22Rv1 (cell line): Measurements from ENCODE around the gene CCNC.
A peak's percentile ranks its signal among the peaks of the same experiment; 100 is the strongest.

Experiments used
- H3K27ac ChIP-seq: fragments of 450-650 bp; 2 replicates; pipeline ENCODE4 v1.5.1; 2017
- ZFX ChIP-seq: fragments of 450-650 bp; IDR thresholded peaks from 2 replicates; pipeline ENCODE4 v1.6.1; 2017; ENCODE audit warnings: antibody characterized with exemption, borderline replicate concordance
- TF ChIP-seq, protein P1 (sequence below): fragments of 450-650 bp; IDR thresholded peaks from 2 replicates; pipeline ENCODE4 v1.5.1; 2017; ENCODE audit warnings: mild to moderate bottlenecking

The CCNC gene

DNA sequence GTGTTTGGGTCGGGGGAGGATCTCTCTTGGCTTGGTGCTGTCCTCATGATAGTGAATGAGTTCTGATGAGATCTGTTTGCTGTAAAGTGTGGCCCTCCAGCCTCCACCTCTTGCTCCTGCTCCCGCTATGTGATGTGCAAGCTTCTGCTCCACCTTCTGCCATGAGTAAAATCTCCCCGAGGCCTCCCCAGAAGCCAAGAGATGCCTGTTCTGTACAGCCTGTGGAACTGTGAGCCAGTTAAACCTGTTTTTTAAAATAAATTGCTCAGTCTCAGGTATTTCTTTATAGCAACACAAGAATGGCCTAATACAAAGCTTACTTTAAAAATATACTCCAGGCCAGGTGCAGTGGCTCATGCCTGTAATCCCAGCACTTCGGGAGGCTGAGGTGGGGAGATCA lies 11.3 kb upstream of the CCNC start:
- TF ChIP-seq, protein P1, sequence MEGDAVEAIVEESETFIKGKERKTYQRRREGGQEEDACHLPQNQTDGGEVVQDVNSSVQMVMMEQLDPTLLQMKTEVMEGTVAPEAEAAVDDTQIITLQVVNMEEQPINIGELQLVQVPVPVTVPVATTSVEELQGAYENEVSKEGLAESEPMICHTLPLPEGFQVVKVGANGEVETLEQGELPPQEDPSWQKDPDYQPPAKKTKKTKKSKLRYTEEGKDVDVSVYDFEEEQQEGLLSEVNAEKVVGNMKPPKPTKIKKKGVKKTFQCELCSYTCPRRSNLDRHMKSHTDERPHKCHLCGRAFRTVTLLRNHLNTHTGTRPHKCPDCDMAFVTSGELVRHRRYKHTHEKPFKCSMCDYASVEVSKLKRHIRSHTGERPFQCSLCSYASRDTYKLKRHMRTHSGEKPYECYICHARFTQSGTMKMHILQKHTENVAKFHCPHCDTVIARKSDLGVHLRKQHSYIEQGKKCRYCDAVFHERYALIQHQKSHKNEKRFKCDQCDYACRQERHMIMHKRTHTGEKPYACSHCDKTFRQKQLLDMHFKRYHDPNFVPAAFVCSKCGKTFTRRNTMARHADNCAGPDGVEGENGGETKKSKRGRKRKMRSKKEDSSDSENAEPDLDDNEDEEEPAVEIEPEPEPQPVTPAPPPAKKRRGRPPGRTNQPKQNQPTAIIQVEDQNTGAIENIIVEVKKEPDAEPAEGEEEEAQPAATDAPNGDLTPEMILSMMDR: no peak
- TF ChIP-seq ZFX: no peak
- no peak overlapping the region for H3K27ac ChIP-seq

DNA sequence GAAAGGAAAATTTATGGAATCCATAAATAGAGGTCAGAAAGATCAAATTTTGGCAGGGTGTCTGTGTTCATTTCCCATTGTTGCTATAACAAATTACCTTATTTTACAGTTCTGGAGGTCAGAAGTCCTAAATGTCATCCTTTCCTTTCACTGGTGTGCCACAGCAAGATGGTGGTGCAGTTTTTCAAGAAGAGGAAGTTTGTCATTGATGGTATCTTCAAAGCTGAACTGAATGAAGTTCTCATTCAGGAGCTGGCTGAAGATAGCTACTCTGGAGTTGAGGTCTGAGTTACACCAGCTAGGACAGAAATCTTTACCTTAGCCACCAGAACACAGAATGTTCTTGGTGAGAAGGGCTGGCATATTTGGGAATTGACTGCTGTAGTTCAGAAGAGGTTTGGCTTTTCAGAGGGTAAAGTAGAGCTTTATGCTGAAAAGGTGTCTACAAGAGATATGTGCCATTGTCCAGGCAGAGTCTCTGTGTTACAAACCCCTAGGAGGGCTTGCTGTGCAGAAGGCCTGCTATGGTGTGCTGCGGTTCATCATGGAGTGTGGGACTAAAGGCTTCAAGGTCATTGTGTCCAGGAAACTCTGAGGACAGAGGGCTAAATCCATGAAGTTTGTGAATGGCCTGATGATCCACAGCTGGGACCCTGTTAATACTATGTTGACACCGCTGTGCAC lies 7.2 kb upstream of the CCNC start:
- TF ChIP-seq, protein P1: no peak
- TF ChIP-seq ZFX: no peak
- H3K27ac ChIP-seq: no peak overlapping the region

DNA sequence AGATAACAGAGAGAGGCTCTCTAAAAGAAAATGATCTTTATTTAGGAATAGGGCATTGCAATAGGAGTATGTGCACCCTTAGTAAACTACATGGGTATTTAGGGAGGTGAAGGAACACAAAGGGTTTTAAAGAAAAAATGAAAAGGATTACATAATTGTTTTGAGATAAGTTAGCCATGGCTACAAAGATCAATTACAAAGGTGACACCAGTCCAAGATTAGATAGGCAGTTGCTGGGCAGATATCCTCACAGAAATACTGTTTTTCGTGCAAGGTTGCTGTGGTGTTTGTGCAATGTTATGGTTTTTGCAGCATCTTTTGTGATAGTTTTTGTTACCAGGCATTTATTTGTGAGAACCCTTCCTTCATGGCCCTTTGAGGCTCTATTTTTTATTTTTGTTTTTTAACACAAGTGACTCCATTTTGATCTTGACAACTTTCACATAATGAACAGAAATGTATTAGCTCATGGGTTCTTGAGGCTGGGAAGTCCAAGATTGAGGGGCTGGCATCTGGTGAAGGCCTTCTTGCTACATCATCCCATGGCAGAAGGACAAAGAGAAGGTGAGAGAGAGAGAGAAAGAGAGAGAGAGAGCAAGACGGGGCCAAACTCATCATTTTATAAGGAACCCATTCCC lies 5.6 kb upstream of the CCNC start:
- H3K27ac ChIP-seq: no peak overlapping the region
- TF ChIP-seq, protein P1: no peak

DNA sequence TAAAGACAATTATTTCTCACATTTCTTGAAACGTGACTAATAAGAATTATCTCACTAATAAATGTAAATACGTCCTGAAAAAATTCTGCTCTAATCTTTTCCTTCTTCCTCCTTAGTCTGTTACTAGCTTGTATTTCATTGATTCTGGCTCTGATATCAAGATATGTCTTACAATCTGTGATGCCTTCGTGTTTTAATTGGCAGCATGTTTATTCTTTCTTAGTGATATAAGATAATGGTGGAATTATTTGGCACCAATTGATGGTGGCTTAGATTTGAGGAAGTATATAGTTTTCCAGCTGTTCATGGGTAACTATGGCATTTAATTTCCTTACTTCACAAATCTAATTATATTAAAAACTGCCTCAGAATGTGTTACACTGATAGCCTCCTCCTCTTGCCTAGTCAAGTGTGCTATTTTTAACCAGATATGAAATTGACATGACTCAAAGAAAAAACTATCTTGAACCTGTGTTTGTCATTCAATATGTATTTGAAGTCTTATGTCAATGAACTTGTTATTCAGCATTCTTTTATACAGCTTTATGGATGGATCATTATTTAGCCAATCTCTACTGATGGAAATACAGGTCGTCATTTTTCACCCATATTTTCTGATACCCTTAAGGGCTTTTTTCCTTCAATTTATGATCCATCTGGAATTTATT lies 5.3 kb downstream of the CCNC start:
- TF ChIP-seq, protein P1: no peak
- no peak for TF ChIP-seq ZFX
- H3K27ac ChIP-seq: peak overlapping the region; percentile 34

DNA sequence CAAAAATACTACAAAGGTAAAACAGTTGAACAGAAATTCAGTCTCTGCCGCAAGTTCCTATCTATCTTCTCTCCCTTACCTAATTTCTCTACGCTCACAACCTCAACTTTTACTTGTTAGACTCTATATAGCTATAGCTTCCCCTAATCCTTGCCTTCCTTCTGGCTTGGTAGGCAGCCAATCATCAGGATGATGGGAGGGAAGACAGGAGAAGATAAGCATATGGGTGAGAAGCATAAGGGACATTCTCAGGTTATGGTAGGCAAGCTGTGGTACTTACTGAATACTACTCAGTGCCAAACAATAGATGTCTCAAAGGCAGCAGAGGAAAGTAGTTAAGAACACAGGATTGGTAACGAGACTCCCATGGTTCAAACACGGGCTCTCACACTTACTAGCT lies 7.8 kb downstream of the CCNC start:
- no peak overlapping the region for H3K27ac ChIP-seq
- TF ChIP-seq ZFX: no peak
- TF ChIP-seq, protein P1: no peak

DNA sequence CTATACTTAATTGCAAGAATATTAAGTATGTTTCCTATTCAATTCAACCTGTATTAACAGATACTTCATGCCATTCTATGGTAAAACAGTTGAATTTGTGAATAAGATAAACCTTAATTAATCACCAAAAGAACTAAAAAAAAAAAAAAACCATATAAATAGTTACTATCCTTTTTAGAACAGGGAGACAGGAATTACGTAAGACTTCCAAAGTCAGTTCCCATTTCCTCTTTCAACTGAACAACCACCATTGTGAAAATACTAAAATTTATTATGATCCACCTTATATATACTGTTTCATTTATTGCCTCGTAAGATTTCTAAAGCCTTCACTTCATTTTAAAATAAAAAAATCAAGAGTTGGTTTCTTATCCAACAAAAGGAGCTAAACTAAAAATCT lies 9.4 kb downstream of the CCNC start:
- no peak overlapping the region for H3K27ac ChIP-seq
- no peak for TF ChIP-seq ZFX
- TF ChIP-seq, protein P1: no peak

DNA sequence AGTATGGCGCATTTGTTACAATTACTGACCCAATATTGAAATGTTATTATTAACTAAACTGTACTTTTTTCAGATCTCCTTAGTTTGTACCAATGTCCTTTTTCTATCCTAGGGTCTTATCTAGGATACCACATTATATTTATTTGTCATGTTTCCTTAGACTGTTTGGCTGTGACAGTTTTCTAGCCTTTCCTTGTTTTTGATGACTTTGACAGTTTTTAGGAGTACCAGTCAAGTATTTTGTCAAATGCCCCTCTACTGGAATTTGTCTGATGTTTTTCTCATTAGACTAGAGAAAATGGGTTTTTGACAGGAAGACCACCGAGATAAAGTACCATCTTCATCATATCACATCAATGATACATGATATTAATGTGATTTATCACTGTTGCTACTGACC lies 14.6 kb downstream of the CCNC start:
- H3K27ac ChIP-seq: no peak overlapping the region
- TF ChIP-seq, protein P1: no peak
- no peak for TF ChIP-seq ZFX
